NCI-H1436 (cell line): ENCODE data around the gene NEXN.
A peak's percentile ranks its signal among the peaks of the same experiment; 100 is the strongest.

ENCODE experiments used
- DNase-seq: peaks from one replicate; lab custom pipeline; 2025; lab: John Stamatoyannopoulos, UW

The NEXN gene

DNA sequence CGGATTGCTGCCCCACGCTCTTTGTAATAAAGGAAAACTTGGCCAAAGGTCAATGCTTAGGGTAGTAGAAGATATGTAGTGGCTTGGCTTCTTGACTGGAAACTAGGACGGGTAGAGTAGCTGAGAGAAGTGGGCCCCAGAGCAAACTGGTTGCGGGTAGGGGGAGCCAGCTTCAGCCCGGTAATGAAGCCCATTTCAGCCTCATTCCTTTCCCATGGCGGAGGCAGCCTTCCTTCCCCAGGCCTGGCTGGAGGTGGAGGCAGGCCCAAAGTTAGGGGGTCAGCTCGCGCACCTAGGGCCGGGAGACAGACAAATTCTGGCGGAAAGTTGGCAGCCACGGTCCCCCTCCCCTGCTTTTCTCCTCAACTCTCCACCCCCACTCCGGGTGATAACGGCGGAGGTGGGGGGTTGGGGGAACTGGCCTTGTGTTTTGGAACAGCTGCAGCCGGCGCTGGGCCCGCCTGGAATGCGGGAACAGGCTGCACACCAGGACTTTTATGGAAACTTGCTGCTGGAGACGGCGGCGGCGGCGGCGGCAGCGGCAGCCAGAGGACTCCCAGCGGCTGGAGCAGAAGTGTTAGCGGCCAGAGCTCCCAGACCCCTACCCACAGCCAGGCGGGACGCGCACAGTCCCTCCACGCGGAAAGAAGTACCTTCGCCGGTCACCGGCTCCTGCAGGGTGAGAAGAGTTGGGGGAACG, at the start of gene NEXN:
Gene NEXN, plus strand, starts transcription at position 544 of the 700 bp plus-strand sequence. CDS start 27,483 bp downstream, outside the sequence.
- no peak for DNase-seq

- no peak for DNase-seq
Measured at GRCh38 chr1:77841574-77841973, 46.9 kb upstream of the NEXN start.

DNA sequence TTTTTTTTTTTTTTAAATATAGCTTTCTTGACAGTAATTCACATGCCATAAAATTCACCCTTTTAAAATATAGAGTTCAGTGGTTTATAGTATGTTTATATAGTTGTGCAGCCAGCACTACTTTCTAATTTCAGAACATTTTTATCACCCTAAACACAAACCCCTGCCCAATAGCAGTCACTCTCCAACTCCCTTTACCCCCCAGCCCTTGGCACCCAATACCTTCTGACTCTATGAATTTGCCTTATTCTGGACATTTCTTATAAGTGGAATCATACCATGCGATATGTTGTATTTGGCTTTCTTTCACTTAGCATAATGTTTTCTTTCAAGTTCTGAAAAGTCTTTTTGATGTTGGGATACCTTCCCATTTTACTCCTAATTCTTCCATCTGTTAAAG, 42.5 kb upstream of the NEXN start:
- DNase-seq: no peak

DNA sequence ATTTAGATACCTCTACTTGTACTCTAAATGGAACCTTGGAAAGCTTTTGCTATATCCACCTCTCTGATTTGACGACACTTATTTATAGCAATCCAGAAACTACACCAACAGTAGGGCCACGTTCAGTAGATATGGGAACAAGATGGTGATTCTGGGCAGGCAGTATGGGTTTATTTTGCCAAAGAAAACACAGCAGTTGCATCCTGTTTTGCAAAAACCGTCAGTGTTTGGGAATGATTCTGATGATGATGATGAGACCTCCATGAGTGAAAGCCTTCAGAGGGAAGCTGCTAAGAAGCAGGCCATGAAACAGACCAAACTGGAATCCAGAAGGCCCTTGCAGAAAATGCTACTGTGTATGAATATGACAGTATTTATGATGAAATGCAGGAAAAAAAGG, 41.5 kb upstream of the NEXN start:
- DNase-seq: no peak

- DNase-seq: no peak
Measured at GRCh38 chr1:77847621-77848080, 40.8 kb upstream of the NEXN start.

GRCh38 chr1:77850082-77850481, 38.3 kb upstream of the NEXN start:
- no peak for DNase-seq

- no peak for DNase-seq
Measured at GRCh38 chr1:77857552-77857951, 30.9 kb upstream of the NEXN start.

DNA sequence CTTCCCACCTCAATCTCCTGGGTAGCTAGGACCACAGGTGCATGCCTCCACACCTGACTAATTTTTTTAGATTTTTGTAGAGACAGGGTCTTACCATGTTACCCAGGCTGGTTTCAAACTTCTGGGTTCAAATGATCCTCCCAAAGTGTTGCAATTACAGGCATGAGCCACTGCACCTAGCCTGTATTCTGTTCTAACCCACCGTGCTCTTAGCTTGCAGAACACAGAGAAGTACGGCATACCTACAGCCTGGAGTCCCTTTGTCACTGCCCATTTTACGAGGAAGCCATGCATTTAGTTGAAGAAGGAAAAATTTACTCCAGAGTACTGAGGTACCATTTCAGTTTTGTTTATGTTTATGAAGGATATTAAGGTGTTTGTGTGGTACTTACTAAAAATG, 29.7 kb upstream of the NEXN start:
- DNase-seq: no peak

DNA sequence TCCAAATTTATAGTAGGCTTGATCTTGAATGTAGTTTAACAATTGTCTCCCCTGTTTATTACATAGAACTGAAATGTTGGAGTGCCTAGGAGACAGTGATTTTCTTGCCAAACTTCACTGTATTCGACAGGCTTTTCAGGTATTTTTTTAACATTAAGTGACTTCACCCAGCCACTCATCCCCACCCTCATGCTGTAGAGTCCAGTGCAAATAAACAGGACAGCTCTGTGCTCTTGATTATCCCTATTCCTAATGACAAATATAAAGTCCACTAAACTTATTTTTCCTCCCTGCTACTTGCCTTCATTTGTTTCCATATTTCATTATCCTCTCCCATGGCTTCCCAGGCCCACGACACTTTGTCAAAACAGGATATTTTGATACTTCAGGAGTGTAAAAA, 29.2 kb upstream of the NEXN start:
- no peak for DNase-seq

- no peak for DNase-seq
Measured at GRCh38 chr1:77866296-77866695, 22.1 kb upstream of the NEXN start.

GRCh38 chr1:77872645-77873044, 15.8 kb upstream of the NEXN start:
- no peak for DNase-seq

GRCh38 chr1:77873461-77873860, 15.0 kb upstream of the NEXN start:
- DNase-seq: no peak

DNA sequence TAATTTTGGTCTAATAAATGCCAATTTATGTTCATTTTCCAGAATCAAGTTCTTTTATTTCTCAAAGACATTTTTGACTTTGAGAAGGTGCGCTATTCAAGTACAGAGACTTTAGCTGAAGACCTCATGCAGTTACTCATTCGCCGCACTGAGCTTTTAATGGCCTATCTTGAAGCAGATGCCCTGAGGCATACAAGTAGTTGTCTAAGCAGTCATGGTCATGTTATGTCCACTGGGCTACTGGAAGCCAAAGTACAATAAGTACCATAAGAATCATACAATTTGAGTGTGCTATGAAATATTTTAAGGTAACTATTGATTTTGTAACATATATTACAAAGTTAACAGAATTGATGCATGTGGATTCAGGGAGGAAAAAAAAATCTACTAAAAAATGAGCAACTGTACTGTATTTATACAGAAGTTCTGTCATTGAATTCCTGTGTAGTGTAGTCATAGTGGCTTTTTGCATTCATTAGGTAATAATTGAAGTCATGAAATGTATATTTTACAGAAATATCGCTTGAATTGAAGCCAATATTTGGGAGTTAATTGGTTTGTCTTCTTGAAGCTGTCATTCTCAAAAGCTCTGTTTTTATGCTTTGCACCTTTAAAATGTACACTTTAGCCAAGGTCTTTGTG, 13.5 kb upstream of the NEXN start:
- DNase-seq: no peak

DNA sequence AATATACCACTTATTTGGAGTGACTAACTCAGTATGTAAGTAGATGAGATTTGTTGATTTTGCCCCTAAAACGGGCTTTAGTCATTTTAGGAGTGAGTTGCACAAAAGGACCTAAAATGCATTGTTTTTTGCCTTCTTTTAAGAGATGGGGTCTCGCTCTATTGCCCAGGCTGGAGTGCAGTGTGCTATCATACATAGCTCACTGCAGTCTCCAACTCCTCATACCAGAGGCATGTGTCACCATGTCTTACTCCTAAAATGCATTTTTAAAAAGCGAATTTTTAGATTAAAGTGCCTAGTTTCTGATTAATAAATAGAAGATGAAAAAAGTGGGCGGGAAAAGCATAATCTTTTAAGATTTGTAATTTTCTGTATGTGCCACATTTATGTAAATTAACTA, 11.5 kb upstream of the NEXN start:
- no peak for DNase-seq

DNA sequence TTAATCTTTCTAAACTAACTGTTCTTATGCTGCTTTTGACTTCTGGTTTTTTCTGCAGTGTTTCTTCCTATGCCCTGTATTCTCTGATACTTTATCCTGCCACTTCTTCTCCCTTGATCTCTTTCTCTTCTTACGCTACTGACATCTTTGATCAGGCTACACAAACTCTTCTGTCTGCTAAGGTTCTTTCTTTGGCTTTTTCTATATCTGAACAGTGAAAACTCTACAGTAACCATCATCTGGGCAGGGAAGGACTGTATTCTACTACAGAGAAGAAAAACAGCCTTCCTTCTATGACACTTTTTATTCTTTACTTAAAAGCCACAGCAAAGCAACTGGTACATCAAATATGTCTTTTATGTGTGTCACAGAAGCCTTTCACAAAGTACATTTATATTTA, 7.4 kb upstream of the NEXN start:
- no peak for DNase-seq

- no peak for DNase-seq
Measured at GRCh38 chr1:77882411-77882810, 6.0 kb upstream of the NEXN start.

DNA sequence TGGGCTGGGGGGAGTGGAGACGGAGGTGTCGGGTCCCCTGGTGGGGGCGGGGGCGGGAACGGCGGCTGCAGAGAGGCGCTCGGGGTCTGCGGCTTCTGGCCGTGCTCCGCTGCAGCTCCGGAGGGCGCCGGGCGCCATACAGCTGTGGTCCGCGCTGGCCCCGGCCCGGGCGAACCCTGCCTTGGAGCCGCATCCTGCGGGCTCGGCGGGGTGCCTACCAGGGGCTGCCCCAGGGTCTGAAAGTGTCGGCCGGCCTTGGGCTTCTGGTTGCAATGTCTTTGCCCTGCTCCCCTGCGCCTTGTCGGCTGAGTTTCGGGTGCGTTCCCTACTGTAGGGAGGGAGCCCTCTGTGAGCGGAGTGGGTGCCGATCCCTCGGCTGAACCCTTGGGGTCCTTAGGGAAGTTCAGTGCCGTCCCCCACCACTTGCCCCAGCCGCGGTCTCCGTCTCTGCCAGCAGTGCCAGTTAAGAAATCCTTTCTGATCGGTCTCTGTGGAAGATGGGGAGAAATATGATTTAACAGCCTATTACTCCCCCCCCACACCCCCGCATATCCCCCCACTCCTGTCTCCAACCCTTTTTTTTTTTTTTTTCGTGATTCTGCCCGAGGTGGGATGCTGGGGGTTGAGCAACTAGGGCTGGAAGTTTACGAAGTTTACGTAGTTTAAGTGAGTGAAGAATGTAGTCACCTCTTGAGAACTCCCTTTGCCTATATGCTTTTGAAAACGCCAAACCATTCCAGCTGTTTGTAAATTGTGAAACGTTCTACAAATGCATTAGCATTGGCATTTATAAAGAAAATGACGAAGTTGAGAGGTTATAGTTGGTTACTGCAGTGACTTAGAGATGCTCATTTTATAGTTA, 588 bp downstream of the NEXN start:
- DNase-seq: no peak

GRCh38 chr1:77889671-77890070, 1.2 kb downstream of the NEXN start:
- no peak for DNase-seq

- no peak for DNase-seq
Measured at GRCh38 chr1:77891200-77891599, 2.8 kb downstream of the NEXN start.

DNA sequence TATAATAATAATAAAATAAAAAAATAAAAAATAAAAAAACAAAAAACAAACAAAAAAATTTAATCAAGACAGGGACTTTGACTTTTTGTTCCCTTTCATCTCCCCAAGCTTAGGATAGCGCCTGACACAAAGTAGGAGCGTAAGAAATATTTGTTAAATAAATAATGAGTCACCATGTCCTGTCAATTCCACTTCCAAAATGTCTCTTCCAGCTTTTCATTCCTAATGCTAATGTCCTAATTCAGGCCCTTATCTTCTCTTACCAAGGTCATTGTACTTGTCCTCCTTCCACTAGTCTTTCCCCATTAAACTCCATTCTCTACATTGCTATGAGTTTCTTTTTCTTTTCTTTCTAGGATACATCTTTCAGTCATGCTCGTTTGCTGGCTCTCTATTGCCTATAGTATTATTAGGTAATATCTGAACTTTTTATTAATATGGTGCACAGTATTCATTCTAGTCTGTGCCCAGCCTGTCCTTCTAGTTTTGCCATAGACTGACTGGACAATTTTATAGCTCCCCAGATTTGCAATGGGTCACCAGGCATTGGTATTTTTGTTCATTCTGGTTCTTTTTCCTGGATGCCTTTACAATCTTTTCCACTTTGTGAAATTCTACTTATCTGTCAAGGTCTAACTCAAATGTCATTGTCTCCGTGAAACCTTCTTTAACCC, 11.4 kb downstream of the NEXN start:
- DNase-seq: no peak

- DNase-seq: peak; percentile 5
Measured at GRCh38 chr1:77900687-77901293, 12.4 kb downstream of the NEXN start.

GRCh38 chr1:77905603-77906002, 17.2 kb downstream of the NEXN start:
- no peak for DNase-seq
